Keratinocyte (primary cell): Measurements from ENCODE around the gene PDZRN3. TPM values are rescaled to one million over a fixed set of nuclear protein-coding genes. Genes with fewer than 3 reads are reported as not detected.

ENCODE experiments used
- DNase-seq: peaks from one replicate; pipeline ENCODE4 v3.0.0-alpha.2; 2011; ENCODE audit warnings: low read depth, missing footprints, low spot score
- FAIRE-seq: peaks from 2 replicates; lab custom pipeline; 2011; peaks lifted over from hg19 to GRCh38; lab: Jason Lieb, UNC
- H2AFZ ChIP-seq: 2 replicates; pipeline ENCODE4 v1.6.0; 2012; ENCODE audit warnings: low read length, control low read depth, inconsistent platforms; ENCODE audit not compliant: control insufficient read depth
- H3K27ac ChIP-seq: 2 replicates; pipeline ENCODE4 v1.5.1; 2011; ENCODE audit warnings: low read length; ENCODE audit not compliant: control insufficient read depth, insufficient read depth
- H3K27me3 ChIP-seq: 3 replicates; pipeline ENCODE4 v1.6.0; 2011; ENCODE audit warnings: low read length; ENCODE audit not compliant: control insufficient read depth, insufficient read depth; ENCODE audit errors: extremely low read depth
- H3K36me3 ChIP-seq, 2 experiments: 2 replicates in 1 of 2; 3 replicates in 1 of 2; pipeline ENCODE4 v1.5.1; 2011; ENCODE audit warnings: low read length in 2 of 2, mild to moderate bottlenecking in 1 of 2; ENCODE audit not compliant: control insufficient read depth in 2 of 2, insufficient read depth in 2 of 2; ENCODE audit errors: extremely low read depth in 1 of 2
- H3K4me1 ChIP-seq: 3 replicates; pipeline ENCODE4 v1.5.1; 2011; ENCODE audit warnings: low read length; ENCODE audit not compliant: control insufficient read depth, insufficient read depth; ENCODE audit errors: extremely low read depth
- H3K4me2 ChIP-seq: 3 replicates; pipeline ENCODE4 v1.6.0; 2011; ENCODE audit warnings: low read depth, low read length; ENCODE audit not compliant: control insufficient read depth, insufficient read depth; ENCODE audit errors: extremely low read depth
- H3K4me3 ChIP-seq, 3 experiments: fragments of 200-600 bp in 1 of 3; sonication (generic) in 1 of 3; 2 replicates in 2 of 3; 3 replicates in 1 of 3; pipeline ENCODE4 v1.5.1; 2011 to 2016; ENCODE audit warnings: low read length in 3 of 3, mild to moderate bottlenecking in 3 of 3, control low read depth in 2 of 3, inconsistent platforms in 1 of 3, low read depth in 1 of 3, mixed read lengths in 1 of 3, mixed run types in 1 of 3, moderate library complexity in 1 of 3; ENCODE audit not compliant: control insufficient read depth in 2 of 3, insufficient read depth in 2 of 3; ENCODE audit errors: extremely low read depth in 1 of 3
- H3K79me2 ChIP-seq: 2 replicates; pipeline ENCODE4 v1.6.0; 2012; ENCODE audit warnings: low read length; ENCODE audit not compliant: control insufficient read depth, insufficient read depth
- H3K9ac ChIP-seq: 3 replicates; pipeline ENCODE4 v1.6.0; 2011; ENCODE audit warnings: low read length; ENCODE audit not compliant: control insufficient read depth, insufficient read depth; ENCODE audit errors: extremely low read depth
- H3K9me1 ChIP-seq: 3 replicates; pipeline ENCODE4 v1.6.0; 2011; ENCODE audit warnings: low read length; ENCODE audit not compliant: control insufficient read depth, insufficient read depth; ENCODE audit errors: extremely low read depth
- H3K9me3 ChIP-seq: 2 replicates; pipeline ENCODE4 v1.5.1; 2012; ENCODE audit warnings: low read depth, low read length; ENCODE audit not compliant: control insufficient read depth
- H4K20me1 ChIP-seq: 3 replicates; pipeline ENCODE4 v1.6.0; 2011; ENCODE audit warnings: low read length; ENCODE audit not compliant: control insufficient read depth, insufficient read depth; ENCODE audit errors: extremely low read depth
- EZH2 ChIP-seq: IDR thresholded peaks from one replicate; pipeline ENCODE4 v1.6.1; 2012; ENCODE audit warnings: inconsistent platforms, mild to moderate bottlenecking, low read length, moderate library complexity
- dilution Hi-C: fragments of 300-500 bp; cut with MboI; formaldehyde crosslinking; loops from one replicate; pipeline ENCODE4 v1.7.0; 2020; ENCODE audit warnings: low sequenced_read_pairs; ENCODE audit not compliant: extremely low pct_ligation_motif_present
- polyA plus RNA-seq, 5 experiments: library from polyadenylated mRNA; depleted of rRNA in 3 of 5; stranded (reverse) in 3 of 5; stranded (forward) in 1 of 5; unstranded in 1 of 5; fragments of >200 nt; gene quantifications; 1 replicate in 1 of 5; 2 replicates in 3 of 5; 3 replicates in 1 of 5; pipeline versions ENCODE4 v1.2.1 to v1.2.3, GENCODE V29; 2011 to 2012; ENCODE audit warnings: missing spikeins in 2 of 5, low read depth in 1 of 5, low replicate concordance in 1 of 5
- TF ChIP-seq, protein P1 (sequence below), 3 experiments: IDR thresholded peaks in 1 of 3; conservative IDR thresholded peaks in 1 of 3; optimal IDR thresholded peaks in 1 of 3; 2 replicates in 2 of 3; 3 replicates in 1 of 3; pipeline versions ENCODE3 to v1.5.1; 2011; ENCODE audit warnings: low read length in 3 of 3, mild to moderate bottlenecking in 3 of 3, moderate library complexity in 2 of 3, control low read depth in 1 of 3, inconsistent platforms in 1 of 3; ENCODE audit not compliant: insufficient read depth in 2 of 3; ENCODE audit errors: extremely low read depth in 1 of 3

PDZRN3 gene
- polyA plus RNA-seq, 1 donor (not counting 4 experiments of a cell fraction or from before 2014, with no cell fraction given), result not detected

DNA sequence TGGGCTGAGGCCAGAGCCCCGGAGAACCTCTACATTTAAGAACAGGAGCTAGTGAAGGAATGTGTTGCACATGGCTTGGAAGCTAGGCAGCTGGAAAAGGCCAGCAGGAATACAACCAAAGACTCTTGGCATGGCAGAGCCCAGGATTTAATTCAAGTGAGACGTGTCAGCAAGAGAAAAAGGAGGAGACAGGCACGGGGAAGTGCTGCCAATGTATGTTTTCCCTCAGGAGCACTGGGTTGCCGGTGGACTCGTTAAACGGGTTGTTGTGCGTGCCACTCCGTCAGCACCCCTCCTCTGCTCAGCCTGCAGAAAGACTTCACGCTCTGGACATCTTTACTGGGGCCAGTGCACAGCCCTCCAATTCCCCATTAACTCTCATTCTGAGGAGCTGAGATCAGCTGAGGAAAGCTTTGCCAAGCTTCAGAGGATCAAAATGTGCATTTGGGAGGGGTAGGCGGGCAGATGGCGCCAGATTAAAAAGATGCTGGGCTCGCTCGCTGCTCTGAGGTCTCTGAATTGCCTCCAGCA, 103.7 kb downstream of the PDZRN3 start:
- no peak overlapping the region for H3K4me2 ChIP-seq
- peaks cover 4% of the 10 kb centered on the region for H3K27me3 ChIP-seq
- no peak for FAIRE-seq
- H2AFZ ChIP-seq, result peak overlapping the region; percentile 41
- no peaks in the 10 kb centered on the region for H3K79me2 ChIP-seq
- H4K20me1 ChIP-seq, result no peaks in the 10 kb centered on the region
- H3K9me3 ChIP-seq, result no peaks in the 10 kb centered on the region
- H3K4me3 ChIP-seq, result no peak overlapping the region
- no peak for DNase-seq
- no peak overlapping the region for H3K9ac ChIP-seq
- H3K4me1 ChIP-seq, result peaks cover 7% of the 10 kb centered on the region
- no peaks in the 10 kb centered on the region for H3K36me3 ChIP-seq
- dilution Hi-C loops, result no loop called here
- no peak overlapping the region for H3K27ac ChIP-seq
- H3K9me1 ChIP-seq, result no peaks in the 10 kb centered on the region
- no peak for TF ChIP-seq EZH2
- TF ChIP-seq, protein P1, sequence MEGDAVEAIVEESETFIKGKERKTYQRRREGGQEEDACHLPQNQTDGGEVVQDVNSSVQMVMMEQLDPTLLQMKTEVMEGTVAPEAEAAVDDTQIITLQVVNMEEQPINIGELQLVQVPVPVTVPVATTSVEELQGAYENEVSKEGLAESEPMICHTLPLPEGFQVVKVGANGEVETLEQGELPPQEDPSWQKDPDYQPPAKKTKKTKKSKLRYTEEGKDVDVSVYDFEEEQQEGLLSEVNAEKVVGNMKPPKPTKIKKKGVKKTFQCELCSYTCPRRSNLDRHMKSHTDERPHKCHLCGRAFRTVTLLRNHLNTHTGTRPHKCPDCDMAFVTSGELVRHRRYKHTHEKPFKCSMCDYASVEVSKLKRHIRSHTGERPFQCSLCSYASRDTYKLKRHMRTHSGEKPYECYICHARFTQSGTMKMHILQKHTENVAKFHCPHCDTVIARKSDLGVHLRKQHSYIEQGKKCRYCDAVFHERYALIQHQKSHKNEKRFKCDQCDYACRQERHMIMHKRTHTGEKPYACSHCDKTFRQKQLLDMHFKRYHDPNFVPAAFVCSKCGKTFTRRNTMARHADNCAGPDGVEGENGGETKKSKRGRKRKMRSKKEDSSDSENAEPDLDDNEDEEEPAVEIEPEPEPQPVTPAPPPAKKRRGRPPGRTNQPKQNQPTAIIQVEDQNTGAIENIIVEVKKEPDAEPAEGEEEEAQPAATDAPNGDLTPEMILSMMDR (optimal IDR thresholded peaks at IDR 0.05 in 1 of 3, IDR thresholded peaks at IDR 0.05 in 1 of 3, conservative IDR thresholded peaks at IDR 0.05 in 1 of 3; ENCODE audit: extremely low read depth in 1 of 3, insufficient read depth in 2 of 3, low read length in 3 of 3), result peak in 1 of 3 experiments; percentile 25

DNA sequence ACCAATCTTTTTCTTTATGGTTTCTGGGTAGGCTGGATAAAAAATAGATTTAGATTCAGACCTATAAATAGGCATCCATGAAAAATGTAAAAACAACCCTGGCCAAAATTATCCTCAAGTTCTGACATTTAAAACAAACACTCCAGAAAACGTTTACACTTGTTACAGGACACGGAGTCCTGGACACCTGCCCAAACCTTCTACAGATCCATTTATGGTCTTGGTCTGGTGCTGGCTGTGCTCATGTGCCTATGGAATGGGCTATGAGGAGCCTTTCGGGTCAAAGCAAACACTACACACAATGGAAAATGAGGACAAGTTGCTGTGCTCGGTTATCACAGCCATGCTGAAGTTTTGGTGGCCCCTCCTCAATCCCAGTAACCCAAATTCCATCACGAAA, 108.1 kb downstream of the PDZRN3 start:
- dilution Hi-C loops, result no loop called here
- Histone ChIP-seq H3K4me3 (no peak overlapping the region), H3K36me3 (no peaks in the 10 kb centered on the region), H3K4me1 (peaks cover 7% of the 10 kb centered on the region), H3K79me2 (no peaks in the 10 kb centered on the region), H3K9me1 (no peaks in the 10 kb centered on the region), H3K9ac (no peak overlapping the region), H3K27me3 (no peaks in the 10 kb centered on the region), H3K4me2 (no peak overlapping the region), H3K27ac (no peak overlapping the region), H2AFZ (no peak overlapping the region), H3K9me3 (no peaks in the 10 kb centered on the region), H4K20me1 (no peaks in the 10 kb centered on the region)
- FAIRE-seq (no peak), DNase-seq (no peak)
- TF ChIP-seq, protein P1 (optimal IDR thresholded peaks at IDR 0.05 in 1 of 3, IDR thresholded peaks at IDR 0.05 in 1 of 3, conservative IDR thresholded peaks at IDR 0.05 in 1 of 3; ENCODE audit: extremely low read depth in 1 of 3, insufficient read depth in 2 of 3, low read length in 3 of 3), result no peak
- no peak for TF ChIP-seq EZH2
